HEK293 (cell line): ENCODE measurements around the gene OXSR1.

Source experiments
- CTCF ChIA-PET: fragments of 350-600 bp; formaldehyde crosslinking; extraction: SDS; loops from one replicate; lab custom pipeline; 2021; ENCODE audit warnings: antibody characterized with exemption; lab: Yijun Ruan, JAX
- POLR2A ChIA-PET: fragments of 300-600 bp; formaldehyde crosslinking; extraction: SDS; loops from one replicate; lab custom pipeline; 2020; ENCODE audit warnings: antibody characterized with exemption, inconsistent platforms; lab: Yijun Ruan, JAX
- H3K27ac ChIP-seq: fragments of 200-500 bp; sonication (Bioruptor generic); 2 replicates; pipeline ENCODE4 v1.5.1; 2014; ENCODE audit warnings: low read depth, low read length, control low read depth, inconsistent platforms; ENCODE audit errors: extremely low read depth
- H3K36me3 ChIP-seq, 2 experiments: fragments of 200-500 bp in 1 of 2; sonication (Bioruptor generic) in 1 of 2; 1 replicate in 1 of 2; 2 replicates in 1 of 2; pipeline ENCODE4 v1.5.1; 2014 to 2017; ENCODE audit warnings: inconsistent platforms in 2 of 2, low read length in 2 of 2; ENCODE audit not compliant: control insufficient read depth in 2 of 2, insufficient read depth in 1 of 2
- H3K4me1 ChIP-seq: fragments of 200-500 bp; sonication (Bioruptor generic); 2 replicates; pipeline ENCODE4 v1.5.1; 2014; ENCODE audit warnings: mild to moderate bottlenecking, low read length, inconsistent platforms; ENCODE audit not compliant: control insufficient read depth, insufficient read depth
- H3K4me3 ChIP-seq: 2 replicates; pipeline ENCODE4 v1.5.1; 2011; ENCODE audit warnings: low read depth, mild to moderate bottlenecking, control low read depth, low read length, moderate library complexity
- H3K9me3 ChIP-seq: fragments of 200-500 bp; sonication (Bioruptor generic); 2 replicates; pipeline ENCODE4 v1.5.1; 2014; ENCODE audit warnings: low read depth, low read length, inconsistent platforms; ENCODE audit not compliant: control insufficient read depth, insufficient read depth
- KLF1 ChIP-seq: fragments of 450-650 bp; formaldehyde crosslinking; IDR thresholded peaks from 2 replicates; pipeline ENCODE4 v1.5.1; 2016; ENCODE audit warnings: missing biosample characterization, missing genetic modification characterization
- SETDB1 ChIP-seq: IDR thresholded peaks from one replicate; pipeline ENCODE4 v1.6.1; 2017; ENCODE audit warnings: mild to moderate bottlenecking, low read length, moderate library complexity, mixed read lengths; ENCODE audit not compliant: insufficient read length
- TCF7L2 ChIP-seq: IDR thresholded peaks from 2 replicates; pipeline ENCODE4 v1.6.1; 2011; ENCODE audit warnings: low read depth, mild to moderate bottlenecking, inconsistent platforms, low read length, moderate library complexity, borderline replicate concordance
- ZBTB8A ChIP-seq: fragments of 450-650 bp; formaldehyde crosslinking; IDR thresholded peaks from 2 replicates; pipeline ENCODE4 v1.5.1; 2016; ENCODE audit warnings: missing biosample characterization, missing genetic modification characterization
- ZIC2 ChIP-seq: fragments of 450-650 bp; formaldehyde crosslinking; IDR thresholded peaks from 2 replicates; pipeline ENCODE4 v1.5.1; 2016; ENCODE audit warnings: missing biosample characterization, missing genetic modification characterization
- ZNF132 ChIP-seq: fragments of 450-650 bp; formaldehyde crosslinking; IDR thresholded peaks from 2 replicates; pipeline ENCODE4 v1.5.1; 2017; ENCODE audit warnings: missing biosample characterization, missing genetic modification characterization, borderline replicate concordance
- ZNF16 ChIP-seq: fragments of 450-650 bp; formaldehyde crosslinking; IDR thresholded peaks from 2 replicates; pipeline ENCODE4 v1.5.1; 2016; ENCODE audit warnings: low read depth, missing biosample characterization, missing genetic modification characterization
- ZNF2 ChIP-seq: fragments of 450-650 bp; formaldehyde crosslinking; IDR thresholded peaks from 2 replicates; pipeline ENCODE4 v1.5.1; 2016; ENCODE audit warnings: missing biosample characterization, missing genetic modification characterization
- ZNF248 ChIP-seq: fragments of 450-650 bp; formaldehyde crosslinking; IDR thresholded peaks from 2 replicates; pipeline ENCODE4 v1.5.1; 2017; ENCODE audit warnings: missing biosample characterization, missing genetic modification characterization
- ZNF292 ChIP-seq: fragments of 450-650 bp; formaldehyde crosslinking; IDR thresholded peaks from 2 replicates; pipeline ENCODE4 v1.5.1; 2016; ENCODE audit warnings: low read depth, missing biosample characterization, missing genetic modification characterization, borderline replicate concordance
- ZNF560 ChIP-seq: fragments of 450-650 bp; formaldehyde crosslinking; IDR thresholded peaks from 2 replicates; pipeline ENCODE4 v1.5.1; 2017; ENCODE audit warnings: missing biosample characterization, missing genetic modification characterization, borderline replicate concordance
- ZNF626 ChIP-seq: fragments of 450-650 bp; sonication (Bioruptor Pico); formaldehyde crosslinking; IDR thresholded peaks from 2 replicates; pipeline ENCODE4 v1.5.1; 2018; ENCODE audit warnings: missing biosample characterization, missing genetic modification characterization, inconsistent platforms
- ZNF701 ChIP-seq: fragments of 450-650 bp; formaldehyde crosslinking; IDR thresholded peaks from 2 replicates; pipeline ENCODE4 v1.5.1; 2016; ENCODE audit warnings: missing biosample characterization, missing genetic modification characterization
- ZNF785 ChIP-seq: fragments of 450-650 bp; formaldehyde crosslinking; IDR thresholded peaks from 2 replicates; pipeline ENCODE4 v1.5.1; 2016; ENCODE audit warnings: missing biosample characterization, missing genetic modification characterization
- ZNF791 ChIP-seq: fragments of 450-650 bp; formaldehyde crosslinking; IDR thresholded peaks from 2 replicates; pipeline ENCODE4 v1.5.1; 2016; ENCODE audit warnings: missing biosample characterization, missing genetic modification characterization
- TF ChIP-seq, protein P1 (sequence below): fragments of 450-650 bp; formaldehyde crosslinking; IDR thresholded peaks from 2 replicates; pipeline ENCODE4 v1.5.1; 2016; ENCODE audit warnings: missing biosample characterization, missing genetic modification characterization
- TF ChIP-seq, protein P2 (sequence below): fragments of 450-650 bp; formaldehyde crosslinking; IDR thresholded peaks from 2 replicates; pipeline ENCODE4 v1.5.1; 2016; ENCODE audit warnings: missing biosample characterization, missing genetic modification characterization
- TF ChIP-seq, protein P3 (sequence below): fragments of 450-650 bp; formaldehyde crosslinking; IDR thresholded peaks from 2 replicates; pipeline ENCODE4 v1.5.1; 2016; ENCODE audit warnings: missing biosample characterization, missing genetic modification characterization
- TF ChIP-seq, protein P4 (sequence below): fragments of 450-650 bp; formaldehyde crosslinking; IDR thresholded peaks from 2 replicates; pipeline ENCODE4 v1.5.1; 2016; ENCODE audit warnings: missing biosample characterization, missing genetic modification characterization, borderline replicate concordance
- TF ChIP-seq, protein P5 (sequence below): fragments of 450-650 bp; formaldehyde crosslinking; IDR thresholded peaks from 2 replicates; pipeline ENCODE4 v1.5.1; 2016; ENCODE audit warnings: missing biosample characterization, missing genetic modification characterization, borderline replicate concordance
- TF ChIP-seq, protein P6 (sequence below): fragments of 450-650 bp; formaldehyde crosslinking; IDR thresholded peaks from 2 replicates; pipeline ENCODE4 v1.5.1; 2016; ENCODE audit warnings: missing biosample characterization, missing genetic modification characterization, low read depth
- TF ChIP-seq, protein P7 (sequence below): fragments of 450-650 bp; formaldehyde crosslinking; IDR thresholded peaks from 2 replicates; pipeline ENCODE4 v1.5.1; 2016; ENCODE audit warnings: missing biosample characterization, missing genetic modification characterization

Gene OXSR1

DNA sequence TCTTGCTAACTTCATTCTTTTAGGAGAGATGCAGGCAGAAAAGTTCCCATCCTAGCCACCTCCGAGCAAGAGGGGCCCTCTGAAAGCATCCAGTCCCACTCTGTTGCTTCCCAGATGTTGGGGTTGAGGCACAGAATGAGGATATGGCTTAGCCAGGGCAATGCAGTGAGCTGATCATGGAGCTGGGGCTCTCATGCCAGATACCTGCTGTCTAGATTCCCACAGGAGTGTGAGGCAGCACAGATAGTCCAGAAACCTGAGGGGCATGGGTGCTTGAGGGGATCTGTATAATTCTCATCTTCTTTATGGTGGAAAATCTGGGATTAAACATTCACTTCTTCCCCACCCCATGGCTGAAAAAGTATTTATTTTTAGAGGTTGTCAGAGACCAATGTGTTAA is 101.5 kb downstream of the OXSR1 start:
- TF ChIP-seq, protein P1, sequence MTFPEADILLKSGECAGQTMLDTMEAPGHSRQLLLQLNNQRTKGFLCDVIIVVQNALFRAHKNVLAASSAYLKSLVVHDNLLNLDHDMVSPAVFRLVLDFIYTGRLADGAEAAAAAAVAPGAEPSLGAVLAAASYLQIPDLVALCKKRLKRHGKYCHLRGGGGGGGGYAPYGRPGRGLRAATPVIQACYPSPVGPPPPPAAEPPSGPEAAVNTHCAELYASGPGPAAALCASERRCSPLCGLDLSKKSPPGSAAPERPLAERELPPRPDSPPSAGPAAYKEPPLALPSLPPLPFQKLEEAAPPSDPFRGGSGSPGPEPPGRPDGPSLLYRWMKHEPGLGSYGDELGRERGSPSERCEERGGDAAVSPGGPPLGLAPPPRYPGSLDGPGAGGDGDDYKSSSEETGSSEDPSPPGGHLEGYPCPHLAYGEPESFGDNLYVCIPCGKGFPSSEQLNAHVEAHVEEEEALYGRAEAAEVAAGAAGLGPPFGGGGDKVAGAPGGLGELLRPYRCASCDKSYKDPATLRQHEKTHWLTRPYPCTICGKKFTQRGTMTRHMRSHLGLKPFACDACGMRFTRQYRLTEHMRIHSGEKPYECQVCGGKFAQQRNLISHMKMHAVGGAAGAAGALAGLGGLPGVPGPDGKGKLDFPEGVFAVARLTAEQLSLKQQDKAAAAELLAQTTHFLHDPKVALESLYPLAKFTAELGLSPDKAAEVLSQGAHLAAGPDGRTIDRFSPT (tag by site-specific recombination): no peak
- no peak for TF ChIP-seq SETDB1
- no peak for TF ChIP-seq ZNF785 (tag by site-specific recombination)
- TF ChIP-seq, protein P2, sequence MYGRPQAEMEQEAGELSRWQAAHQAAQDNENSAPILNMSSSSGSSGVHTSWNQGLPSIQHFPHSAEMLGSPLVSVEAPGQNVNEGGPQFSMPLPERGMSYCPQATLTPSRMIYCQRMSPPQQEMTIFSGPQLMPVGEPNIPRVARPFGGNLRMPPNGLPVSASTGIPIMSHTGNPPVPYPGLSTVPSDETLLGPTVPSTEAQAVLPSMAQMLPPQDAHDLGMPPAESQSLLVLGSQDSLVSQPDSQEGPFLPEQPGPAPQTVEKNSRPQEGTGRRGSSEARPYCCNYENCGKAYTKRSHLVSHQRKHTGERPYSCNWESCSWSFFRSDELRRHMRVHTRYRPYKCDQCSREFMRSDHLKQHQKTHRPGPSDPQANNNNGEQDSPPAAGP (tag by site-specific recombination): no peak
- TF ChIP-seq ZNF132 (tag by site-specific recombination): no peak
- no peak for TF ChIP-seq ZNF248 (tag by site-specific recombination)
- TF ChIP-seq ZIC2 (tag by site-specific recombination): no peak
- TF ChIP-seq ZNF701 (tag by site-specific recombination): no peak
- TF ChIP-seq, protein P3, sequence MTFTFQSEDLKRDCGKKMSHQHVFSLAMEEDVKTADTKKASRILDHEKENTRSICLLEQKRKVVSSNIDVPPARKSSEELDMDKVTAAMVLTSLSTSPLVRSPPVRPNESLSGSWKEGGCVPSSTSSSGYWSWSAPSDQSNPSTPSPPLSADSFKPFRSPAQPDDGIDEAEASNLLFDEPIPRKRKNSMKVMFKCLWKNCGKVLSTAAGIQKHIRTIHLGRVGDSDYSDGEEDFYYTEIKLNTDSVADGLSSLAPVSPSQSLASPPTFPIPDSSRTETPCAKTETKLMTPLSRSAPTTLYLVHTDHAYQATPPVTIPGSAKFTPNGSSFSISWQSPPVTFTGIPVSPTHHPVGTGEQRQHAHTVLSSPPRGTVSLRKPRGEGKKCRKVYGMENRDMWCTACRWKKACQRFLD (tag by site-specific recombination): no peak
- TF ChIP-seq, protein P4, sequence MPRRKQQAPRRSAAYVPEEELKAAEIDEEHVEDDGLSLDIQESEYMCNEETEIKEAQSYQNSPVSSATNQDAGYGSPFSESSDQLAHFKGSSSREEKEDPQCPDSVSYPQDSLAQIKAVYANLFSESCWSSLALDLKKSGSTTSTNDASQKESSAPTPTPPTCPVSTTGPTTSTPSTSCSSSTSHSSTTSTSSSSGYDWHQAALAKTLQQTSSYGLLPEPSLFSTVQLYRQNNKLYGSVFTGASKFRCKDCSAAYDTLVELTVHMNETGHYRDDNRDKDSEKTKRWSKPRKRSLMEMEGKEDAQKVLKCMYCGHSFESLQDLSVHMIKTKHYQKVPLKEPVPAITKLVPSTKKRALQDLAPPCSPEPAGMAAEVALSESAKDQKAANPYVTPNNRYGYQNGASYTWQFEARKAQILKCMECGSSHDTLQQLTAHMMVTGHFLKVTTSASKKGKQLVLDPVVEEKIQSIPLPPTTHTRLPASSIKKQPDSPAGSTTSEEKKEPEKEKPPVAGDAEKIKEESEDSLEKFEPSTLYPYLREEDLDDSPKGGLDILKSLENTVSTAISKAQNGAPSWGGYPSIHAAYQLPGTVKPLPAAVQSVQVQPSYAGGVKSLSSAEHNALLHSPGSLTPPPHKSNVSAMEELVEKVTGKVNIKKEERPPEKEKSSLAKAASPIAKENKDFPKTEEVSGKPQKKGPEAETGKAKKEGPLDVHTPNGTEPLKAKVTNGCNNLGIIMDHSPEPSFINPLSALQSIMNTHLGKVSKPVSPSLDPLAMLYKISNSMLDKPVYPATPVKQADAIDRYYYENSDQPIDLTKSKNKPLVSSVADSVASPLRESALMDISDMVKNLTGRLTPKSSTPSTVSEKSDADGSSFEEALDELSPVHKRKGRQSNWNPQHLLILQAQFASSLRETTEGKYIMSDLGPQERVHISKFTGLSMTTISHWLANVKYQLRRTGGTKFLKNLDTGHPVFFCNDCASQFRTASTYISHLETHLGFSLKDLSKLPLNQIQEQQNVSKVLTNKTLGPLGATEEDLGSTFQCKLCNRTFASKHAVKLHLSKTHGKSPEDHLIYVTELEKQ (tag by site-specific recombination): no peak
- TF ChIP-seq ZNF2: no peak
- no peak for TF ChIP-seq KLF1
- ChIA-PET CTCF (no interaction called here), POLR2A (no interaction called here)
- H3K36me3 ChIP-seq: no peaks in the 10 kb centered on the region
- H3K9me3 ChIP-seq: no peaks in the 10 kb centered on the region
- H3K4me1 ChIP-seq: no peaks in the 10 kb centered on the region
- H3K27ac ChIP-seq: no peak overlapping the region
- no peak overlapping the region for H3K4me3 ChIP-seq

DNA sequence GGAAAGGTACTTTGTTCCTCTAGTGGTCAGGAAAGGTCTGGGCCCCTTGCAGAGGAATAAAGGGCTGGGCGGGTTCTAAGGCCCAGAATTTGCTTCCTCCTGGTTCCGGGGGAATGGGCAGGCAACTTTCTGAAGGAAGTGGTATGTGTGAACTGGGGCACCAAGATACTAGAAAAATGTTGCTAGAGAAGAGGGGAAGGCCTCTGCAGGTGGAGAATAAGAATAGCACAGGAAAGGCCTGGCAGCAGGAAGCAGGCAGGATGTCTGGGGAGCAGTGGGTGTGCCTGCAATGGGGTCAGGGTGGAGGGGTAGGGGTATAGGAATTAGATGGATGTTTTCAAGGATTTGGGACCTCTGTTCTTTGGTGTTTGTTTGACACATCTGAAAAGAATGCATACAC is 102.3 kb downstream of the OXSR1 start:
- Histone ChIP-seq H3K4me3 (no peak overlapping the region), H3K27ac (no peak overlapping the region), H3K36me3 (no peaks in the 10 kb centered on the region), H3K9me3 (no peaks in the 10 kb centered on the region), H3K4me1 (no peaks in the 10 kb centered on the region)
- POLR2A ChIA-PET: no interaction called here
- CTCF ChIA-PET: no interaction called here
- no peak for TF ChIP-seq ZNF292 (tag by site-specific recombination)
- no peak for TF ChIP-seq ZNF791
- TF ChIP-seq, protein P5, sequence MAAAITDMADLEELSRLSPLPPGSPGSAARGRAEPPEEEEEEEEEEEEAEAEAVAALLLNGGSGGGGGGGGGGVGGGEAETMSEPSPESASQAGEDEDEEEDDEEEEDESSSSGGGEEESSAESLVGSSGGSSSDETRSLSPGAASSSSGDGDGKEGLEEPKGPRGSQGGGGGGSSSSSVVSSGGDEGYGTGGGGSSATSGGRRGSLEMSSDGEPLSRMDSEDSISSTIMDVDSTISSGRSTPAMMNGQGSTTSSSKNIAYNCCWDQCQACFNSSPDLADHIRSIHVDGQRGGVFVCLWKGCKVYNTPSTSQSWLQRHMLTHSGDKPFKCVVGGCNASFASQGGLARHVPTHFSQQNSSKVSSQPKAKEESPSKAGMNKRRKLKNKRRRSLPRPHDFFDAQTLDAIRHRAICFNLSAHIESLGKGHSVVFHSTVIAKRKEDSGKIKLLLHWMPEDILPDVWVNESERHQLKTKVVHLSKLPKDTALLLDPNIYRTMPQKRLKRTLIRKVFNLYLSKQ (tag by site-specific recombination): no peak
- TF ChIP-seq TCF7L2: no peak
- TF ChIP-seq, protein P6, sequence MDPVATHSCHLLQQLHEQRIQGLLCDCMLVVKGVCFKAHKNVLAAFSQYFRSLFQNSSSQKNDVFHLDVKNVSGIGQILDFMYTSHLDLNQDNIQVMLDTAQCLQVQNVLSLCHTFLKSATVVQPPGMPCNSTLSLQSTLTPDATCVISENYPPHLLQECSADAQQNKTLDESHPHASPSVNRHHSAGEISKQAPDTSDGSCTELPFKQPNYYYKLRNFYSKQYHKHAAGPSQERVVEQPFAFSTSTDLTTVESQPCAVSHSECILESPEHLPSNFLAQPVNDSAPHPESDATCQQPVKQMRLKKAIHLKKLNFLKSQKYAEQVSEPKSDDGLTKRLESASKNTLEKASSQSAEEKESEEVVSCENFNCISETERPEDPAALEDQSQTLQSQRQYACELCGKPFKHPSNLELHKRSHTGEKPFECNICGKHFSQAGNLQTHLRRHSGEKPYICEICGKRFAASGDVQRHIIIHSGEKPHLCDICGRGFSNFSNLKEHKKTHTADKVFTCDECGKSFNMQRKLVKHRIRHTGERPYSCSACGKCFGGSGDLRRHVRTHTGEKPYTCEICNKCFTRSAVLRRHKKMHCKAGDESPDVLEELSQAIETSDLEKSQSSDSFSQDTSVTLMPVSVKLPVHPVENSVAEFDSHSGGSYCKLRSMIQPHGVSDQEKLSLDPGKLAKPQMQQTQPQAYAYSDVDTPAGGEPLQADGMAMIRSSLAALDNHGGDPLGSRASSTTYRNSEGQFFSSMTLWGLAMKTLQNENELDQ (tag by site-specific recombination): no peak
- no peak for TF ChIP-seq ZNF560
- TF ChIP-seq ZNF626: no peak
- TF ChIP-seq ZNF16: no peak
- TF ChIP-seq, protein P7, sequence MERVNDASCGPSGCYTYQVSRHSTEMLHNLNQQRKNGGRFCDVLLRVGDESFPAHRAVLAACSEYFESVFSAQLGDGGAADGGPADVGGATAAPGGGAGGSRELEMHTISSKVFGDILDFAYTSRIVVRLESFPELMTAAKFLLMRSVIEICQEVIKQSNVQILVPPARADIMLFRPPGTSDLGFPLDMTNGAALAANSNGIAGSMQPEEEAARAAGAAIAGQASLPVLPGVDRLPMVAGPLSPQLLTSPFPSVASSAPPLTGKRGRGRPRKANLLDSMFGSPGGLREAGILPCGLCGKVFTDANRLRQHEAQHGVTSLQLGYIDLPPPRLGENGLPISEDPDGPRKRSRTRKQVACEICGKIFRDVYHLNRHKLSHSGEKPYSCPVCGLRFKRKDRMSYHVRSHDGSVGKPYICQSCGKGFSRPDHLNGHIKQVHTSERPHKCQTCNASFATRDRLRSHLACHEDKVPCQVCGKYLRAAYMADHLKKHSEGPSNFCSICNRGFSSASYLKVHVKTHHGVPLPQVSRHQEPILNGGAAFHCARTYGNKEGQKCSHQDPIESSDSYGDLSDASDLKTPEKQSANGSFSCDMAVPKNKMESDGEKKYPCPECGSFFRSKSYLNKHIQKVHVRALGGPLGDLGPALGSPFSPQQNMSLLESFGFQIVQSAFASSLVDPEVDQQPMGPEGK (tag by site-specific recombination): no peak
- TF ChIP-seq ZBTB8A (tag by site-specific recombination): no peak
